SJSA1 (cell line): ENCODE measurements around the gene THRB. TPM values are rescaled to one million over a fixed set of nuclear protein-coding genes. Genes with fewer than 3 reads are reported as not detected.

Experiments
- DNase-seq, 2 experiments: peaks; one replicate each; pipeline ENCODE4 v3.0.0-alpha.2; 2015 to 2020; ENCODE audit warnings: low spot score in 2 of 2, low read depth in 1 of 2
- H3K27ac ChIP-seq: fragments of 250-450 bp; sonication (Bioruptor Pico); 2 replicates; pipeline ENCODE4 v1.5.1; 2020; ENCODE audit warnings: mild to moderate bottlenecking, moderate library complexity
- H3K27me3 ChIP-seq: fragments of 250-450 bp; sonication (Bioruptor Pico); replicated peaks from 2 replicates; pipeline ENCODE4 v1.5.1; 2020; ENCODE audit warnings: mild to moderate bottlenecking, moderate library complexity
- H3K36me3 ChIP-seq: fragments of 250-450 bp; sonication (Bioruptor Pico); 2 replicates; pipeline ENCODE4 v1.5.1; 2020; ENCODE audit warnings: mild to moderate bottlenecking
- H3K4me1 ChIP-seq: fragments of 250-450 bp; sonication (Bioruptor Pico); replicated peaks from 2 replicates; pipeline ENCODE4 v1.6.1; 2021; ENCODE audit warnings: mild to moderate bottlenecking
- H3K4me3 ChIP-seq: fragments of 250-450 bp; sonication (Bioruptor Pico); 2 replicates; pipeline ENCODE4 v1.5.1; 2020; ENCODE audit warnings: mild to moderate bottlenecking
- H3K9me3 ChIP-seq: fragments of 250-450 bp; sonication (Bioruptor Pico); replicated peaks from 2 replicates; pipeline ENCODE4 v1.5.1; 2020; ENCODE audit warnings: mild to moderate bottlenecking
- total RNA-seq: library from RNA; depleted of rRNA; stranded (reverse); fragments of >200 nt; shearing (Covaris generic); gene quantifications from 2 replicates; pipeline ENCODE4 v1.2.3, GENCODE V29; 2014

Gene THRB
- total RNA-seq, 1 experiment from 2014 or later, result 3.2 TPM

DNA sequence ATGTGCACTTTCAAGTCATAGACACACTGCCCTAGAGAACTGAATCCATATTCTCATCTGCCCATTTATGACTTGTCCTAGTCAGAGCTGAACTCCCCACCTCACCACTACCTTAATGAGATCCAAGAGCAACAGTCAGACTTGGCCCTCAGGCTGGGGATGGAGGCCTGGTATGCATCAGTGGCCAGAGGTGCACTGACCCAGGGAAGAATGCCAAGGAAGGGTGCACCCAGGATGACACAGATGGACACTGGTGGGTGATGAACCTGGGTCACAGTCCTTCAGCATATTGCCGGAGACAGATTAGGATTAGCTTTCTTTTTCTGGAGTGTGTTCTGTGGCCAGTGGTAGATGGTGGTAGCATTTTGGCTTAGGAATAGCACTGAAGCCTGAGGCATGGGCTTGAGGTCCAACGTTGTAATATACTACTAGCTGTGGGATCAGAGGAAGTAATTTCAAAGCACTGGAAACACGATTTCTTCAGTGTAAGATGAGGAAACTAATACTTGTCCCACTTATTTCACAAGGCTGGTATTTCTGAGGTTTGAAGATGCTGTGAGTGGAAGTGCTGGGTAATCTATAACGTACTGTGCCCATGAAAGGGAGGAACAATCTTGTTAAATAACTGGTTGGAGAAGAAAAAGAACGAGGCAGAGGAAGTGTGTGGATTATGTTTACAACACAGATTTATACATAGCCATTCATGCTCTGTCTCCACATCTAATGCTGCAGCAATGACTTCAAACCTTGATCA, 265.0 kb downstream of the THRB start:
- H3K27me3 ChIP-seq, result no peaks in the 10 kb centered on the region
- DNase-seq, result no peak
- H3K9me3 ChIP-seq, result no peaks in the 10 kb centered on the region
- peaks cover 10% of the 10 kb centered on the region for H3K4me1 ChIP-seq
- H3K36me3 ChIP-seq, result no peaks in the 10 kb centered on the region
- H3K4me3 ChIP-seq, result no peak overlapping the region
- H3K27ac ChIP-seq, result no peak overlapping the region

DNA sequence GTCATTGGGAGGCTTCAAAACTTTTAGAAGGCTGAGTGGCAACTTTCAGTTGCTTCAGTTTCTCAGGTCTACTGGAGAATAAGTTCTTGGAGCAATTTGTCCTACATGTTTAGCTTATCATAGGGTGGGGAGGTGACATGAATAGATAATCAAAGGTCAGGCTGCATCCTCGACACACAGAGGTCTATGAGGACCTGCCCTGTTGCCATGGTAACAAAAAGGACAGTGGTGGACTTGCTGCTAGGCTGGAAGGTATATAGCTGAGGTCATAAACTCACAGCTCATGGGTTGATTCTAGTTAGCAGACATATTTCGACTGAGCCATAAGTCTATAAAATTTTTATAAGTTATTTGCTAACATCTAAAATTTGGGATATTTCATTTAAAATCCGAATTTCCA, 267.0 kb downstream of the THRB start:
- Histone ChIP-seq H3K4me1 (peaks cover 10% of the 10 kb centered on the region), H3K36me3 (no peaks in the 10 kb centered on the region), H3K4me3 (no peak overlapping the region), H3K27me3 (no peaks in the 10 kb centered on the region), H3K27ac (no peak overlapping the region), H3K9me3 (no peaks in the 10 kb centered on the region)
- DNase-seq, result no peak

DNA sequence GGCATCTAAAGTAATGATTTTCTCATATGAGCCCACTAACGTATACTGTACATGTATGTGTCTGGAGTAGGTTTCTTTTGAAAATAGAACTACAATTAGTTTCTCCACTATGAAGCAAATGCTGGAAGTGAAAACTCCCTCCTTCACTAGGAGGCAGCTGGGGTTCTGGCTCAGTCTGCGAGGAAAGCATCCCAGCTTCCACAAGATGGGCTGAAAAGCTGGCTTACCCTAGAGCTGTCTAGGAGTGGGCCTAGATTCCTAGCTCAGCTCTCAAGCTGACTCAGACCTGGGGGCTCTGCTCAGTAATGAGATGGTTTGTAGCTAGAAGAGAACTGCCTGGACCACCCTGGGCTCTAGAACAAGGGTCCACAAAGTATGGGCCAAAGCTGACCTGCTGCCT, 268.3 kb downstream of the THRB start:
- no peaks in the 10 kb centered on the region for H3K36me3 ChIP-seq
- no peaks in the 10 kb centered on the region for H3K27me3 ChIP-seq
- no peak overlapping the region for H3K4me3 ChIP-seq
- no peak for DNase-seq
- H3K27ac ChIP-seq, result no peak overlapping the region
- no peaks in the 10 kb centered on the region for H3K9me3 ChIP-seq
- H3K4me1 ChIP-seq, result peaks cover 14% of the 10 kb centered on the region

DNA sequence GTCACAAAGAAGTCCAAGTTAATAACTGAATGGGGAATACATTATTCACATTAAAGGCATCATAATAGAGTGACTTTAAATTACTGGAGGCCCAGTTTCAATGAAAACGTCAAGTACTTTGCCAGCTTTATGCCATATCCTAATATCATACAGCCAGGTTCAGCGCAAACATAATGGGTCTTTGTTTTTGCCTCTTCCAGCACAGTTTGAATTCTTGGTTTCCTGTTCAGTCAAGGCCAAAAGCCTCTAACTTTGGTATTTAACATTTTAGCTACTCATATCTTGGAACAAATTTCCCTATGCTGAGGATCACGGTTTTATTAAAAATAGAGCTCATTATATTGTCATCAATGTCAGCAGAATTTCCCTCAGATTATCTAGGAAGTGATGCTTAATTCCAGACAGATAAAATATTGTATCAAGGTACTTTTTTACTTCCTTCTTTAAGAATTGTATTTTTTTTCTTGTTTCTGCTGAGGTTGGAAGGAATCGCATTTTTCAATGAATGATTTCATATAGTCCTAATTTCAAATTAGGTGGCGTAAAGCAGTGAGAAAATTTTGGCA, 269.2 kb downstream of the THRB start:
- no peak for DNase-seq
- H3K36me3 ChIP-seq, result no peaks in the 10 kb centered on the region
- H3K27ac ChIP-seq, result no peak overlapping the region
- peaks cover 23% of the 10 kb centered on the region for H3K4me1 ChIP-seq
- H3K27me3 ChIP-seq, result no peaks in the 10 kb centered on the region
- no peaks in the 10 kb centered on the region for H3K9me3 ChIP-seq
- no peak overlapping the region for H3K4me3 ChIP-seq

DNA sequence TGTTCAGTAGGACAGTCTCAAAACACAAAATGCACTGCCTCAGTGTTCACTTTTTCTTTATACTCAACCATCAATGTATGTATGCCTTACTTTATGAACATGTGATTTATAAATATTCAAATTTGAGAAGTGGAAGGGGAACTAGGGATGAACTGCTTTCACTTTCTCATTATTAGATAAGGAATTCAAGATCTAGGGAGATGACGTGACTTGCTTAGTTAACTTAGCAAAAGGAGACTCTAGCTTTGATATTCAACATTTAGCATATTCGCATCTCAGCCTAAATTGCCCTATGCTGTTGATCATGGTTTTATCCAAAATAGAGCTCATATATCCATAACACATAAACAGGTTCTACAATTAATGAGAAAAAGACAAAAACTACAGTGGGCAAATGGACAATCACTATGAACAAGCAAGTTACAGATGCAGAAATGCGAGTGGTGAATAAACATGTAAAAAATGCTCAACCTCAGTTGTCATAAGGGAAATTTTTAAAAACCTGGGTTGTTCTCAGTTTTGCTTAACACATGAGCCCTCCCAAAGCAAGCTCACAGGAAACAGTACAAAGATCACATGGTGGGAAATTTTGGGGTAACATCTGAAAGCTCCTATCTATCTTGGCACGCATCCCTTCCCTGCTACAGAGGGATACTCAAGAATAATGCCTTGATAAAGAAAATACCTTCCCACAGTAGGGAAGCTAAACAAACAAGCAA, 269.8 kb downstream of the THRB start:
- no peak for DNase-seq
- H3K4me1 ChIP-seq, result peaks cover 28% of the 10 kb centered on the region
- no peaks in the 10 kb centered on the region for H3K27me3 ChIP-seq
- no peaks in the 10 kb centered on the region for H3K36me3 ChIP-seq
- H3K27ac ChIP-seq, result no peak overlapping the region
- no peaks in the 10 kb centered on the region for H3K9me3 ChIP-seq
- no peak overlapping the region for H3K4me3 ChIP-seq

DNA sequence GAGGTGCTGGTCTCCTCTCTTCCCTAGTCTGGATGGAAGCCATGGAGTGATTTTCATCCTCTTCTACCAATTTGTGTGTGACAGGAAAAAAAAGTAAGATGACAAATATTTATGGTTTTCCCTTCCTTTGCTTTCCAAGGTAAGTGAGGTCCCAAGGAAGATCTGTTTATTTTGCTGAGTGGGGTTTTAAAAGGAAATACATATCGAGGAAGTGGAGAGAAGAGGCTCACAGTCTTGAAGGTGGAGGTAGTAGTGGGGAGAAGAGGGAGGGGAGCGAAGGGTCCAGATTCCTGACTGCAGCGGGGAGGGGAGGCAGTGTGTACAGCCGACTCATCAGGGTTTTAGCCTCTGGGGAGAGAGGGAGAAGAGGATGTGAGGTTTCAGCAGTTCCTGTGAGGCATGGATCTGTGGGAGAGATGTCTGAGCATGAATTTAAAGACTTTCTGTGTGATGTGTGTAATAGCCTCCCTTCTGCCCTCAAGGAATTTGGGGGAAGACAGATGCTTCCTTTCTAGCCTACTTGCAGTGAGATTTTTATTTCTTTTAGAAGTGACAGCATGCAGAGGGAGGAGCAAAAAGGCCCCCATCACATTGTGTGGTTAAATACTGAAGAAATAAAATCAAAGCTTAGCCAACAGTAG, 272.4 kb downstream of the THRB start:
- Histone ChIP-seq H3K9me3 (no peaks in the 10 kb centered on the region), H3K27me3 (no peaks in the 10 kb centered on the region), H3K36me3 (no peaks in the 10 kb centered on the region), H3K27ac (no peak overlapping the region), H3K4me3 (no peak overlapping the region), H3K4me1 (peaks cover 28% of the 10 kb centered on the region)
- no peak for DNase-seq

DNA sequence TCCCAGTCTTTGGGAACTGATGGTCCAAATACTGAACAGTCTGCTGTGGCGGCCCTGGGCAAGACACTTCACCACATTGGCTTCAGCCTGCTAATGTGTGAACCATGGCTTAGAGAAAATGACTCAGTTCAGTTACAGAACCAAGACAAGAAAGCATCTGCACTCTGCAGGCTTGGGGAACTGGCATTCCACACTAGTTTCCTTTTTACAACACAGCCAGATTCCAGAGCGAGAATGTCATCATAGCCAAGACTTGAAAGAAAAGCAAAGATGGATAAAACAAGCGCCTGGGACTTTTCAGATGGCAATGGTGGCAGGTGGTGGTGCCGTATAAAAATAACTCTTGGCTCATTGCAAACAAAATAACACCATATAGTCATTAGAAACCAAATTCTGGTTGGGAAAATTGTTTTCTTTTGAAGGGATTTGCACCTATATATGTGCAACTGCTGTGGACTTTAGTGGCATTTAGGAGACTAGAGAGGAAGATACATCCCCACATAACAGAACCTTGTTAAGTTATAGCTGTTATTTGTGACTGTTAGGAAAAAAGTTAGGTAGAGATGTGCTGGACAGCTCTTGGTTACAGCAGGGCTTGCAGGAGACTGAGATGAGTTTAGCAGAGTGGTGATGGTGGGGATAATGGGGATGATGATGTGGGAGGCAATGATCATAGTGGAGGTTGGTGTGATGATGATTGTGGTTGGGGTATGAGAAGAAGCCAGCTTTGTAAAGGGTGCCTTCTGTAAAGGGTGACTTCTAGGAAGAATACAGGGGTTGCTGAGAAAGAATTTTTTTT, 273.6 kb downstream of the THRB start:
- DNase-seq, result peak; percentile 65 to 75
- H3K4me1 ChIP-seq, result peaks cover 19% of the 10 kb centered on the region
- no peaks in the 10 kb centered on the region for H3K36me3 ChIP-seq
- H3K9me3 ChIP-seq, result no peaks in the 10 kb centered on the region
- H3K4me3 ChIP-seq, result no peak overlapping the region
- peak overlapping the region; percentile 32; the same call in 1 of the 2 replicates for H3K27ac ChIP-seq
- no peaks in the 10 kb centered on the region for H3K27me3 ChIP-seq

DNA sequence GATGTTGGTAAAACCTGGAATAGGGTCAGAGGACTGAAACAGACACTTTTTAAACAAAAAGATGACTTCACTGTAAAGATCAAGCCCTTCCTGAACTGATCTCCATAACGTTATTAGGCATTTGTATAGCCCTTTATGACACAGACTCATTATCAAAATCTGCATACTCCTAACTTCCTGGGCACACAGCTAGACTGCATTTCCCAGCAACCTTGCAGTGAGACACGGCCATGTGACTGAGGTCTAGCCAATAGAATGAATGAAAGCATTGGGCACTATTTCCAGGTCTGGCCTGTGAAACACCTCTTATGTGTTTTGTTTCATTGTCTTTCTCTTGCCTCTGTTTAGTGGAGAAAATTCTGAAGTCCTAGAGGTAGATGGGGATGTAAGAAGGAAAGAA, 279.1 kb downstream of the THRB start:
- no peaks in the 10 kb centered on the region for H3K9me3 ChIP-seq
- no peak for DNase-seq
- peaks cover 5% of the 10 kb centered on the region for H3K4me1 ChIP-seq
- H3K27me3 ChIP-seq, result no peaks in the 10 kb centered on the region
- no peak overlapping the region for H3K4me3 ChIP-seq
- H3K27ac ChIP-seq, result no peak overlapping the region
- no peaks in the 10 kb centered on the region for H3K36me3 ChIP-seq

DNA sequence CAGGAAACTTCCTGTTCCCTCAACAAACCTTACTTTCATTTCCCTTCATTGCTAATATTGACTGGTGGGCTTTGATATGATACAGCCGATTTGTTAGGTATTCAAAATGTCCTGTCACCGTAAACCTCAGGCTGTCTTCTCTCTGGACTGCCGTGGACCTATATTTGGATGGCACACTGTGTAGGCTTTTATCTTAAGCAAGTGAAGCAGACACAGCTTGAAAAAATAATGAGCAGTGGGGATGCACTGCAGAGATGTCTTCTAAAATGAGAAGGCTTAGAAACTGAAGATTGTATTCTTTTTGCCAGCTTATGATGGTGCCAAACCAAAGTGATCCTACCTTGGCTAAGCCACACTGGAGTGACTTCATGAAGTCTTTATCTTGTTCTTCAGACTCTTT, 283.3 kb downstream of the THRB start:
- H3K27me3 ChIP-seq, result no peaks in the 10 kb centered on the region
- no peaks in the 10 kb centered on the region for H3K4me1 ChIP-seq
- H3K27ac ChIP-seq, result no peak overlapping the region
- no peak overlapping the region for H3K4me3 ChIP-seq
- H3K9me3 ChIP-seq, result no peaks in the 10 kb centered on the region
- DNase-seq, result no peak
- no peaks in the 10 kb centered on the region for H3K36me3 ChIP-seq

DNA sequence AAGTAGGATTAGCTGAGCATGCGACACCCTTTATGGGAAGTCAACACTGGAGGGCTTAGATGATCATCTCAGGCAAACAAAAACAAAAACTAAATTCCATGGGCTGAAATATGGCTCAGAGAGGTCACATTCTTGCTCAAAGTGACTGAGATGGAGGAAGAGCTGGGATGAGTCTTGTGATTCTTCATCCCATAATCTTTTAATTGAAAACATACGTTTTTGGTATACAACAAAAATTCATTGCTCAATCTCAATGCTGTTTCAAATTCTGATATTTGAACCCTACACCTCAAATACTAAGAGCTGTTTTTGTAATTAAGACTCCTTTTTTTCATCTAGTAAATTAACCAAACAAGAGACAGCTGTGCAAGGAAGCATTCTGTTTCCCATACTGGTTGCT, 292.6 kb downstream of the THRB start:
- no peak for DNase-seq
- no peaks in the 10 kb centered on the region for H3K9me3 ChIP-seq
- H3K4me1 ChIP-seq, result no peaks in the 10 kb centered on the region
- no peak overlapping the region for H3K4me3 ChIP-seq
- no peak overlapping the region for H3K27ac ChIP-seq
- no peaks in the 10 kb centered on the region for H3K27me3 ChIP-seq
- H3K36me3 ChIP-seq, result no peaks in the 10 kb centered on the region

DNA sequence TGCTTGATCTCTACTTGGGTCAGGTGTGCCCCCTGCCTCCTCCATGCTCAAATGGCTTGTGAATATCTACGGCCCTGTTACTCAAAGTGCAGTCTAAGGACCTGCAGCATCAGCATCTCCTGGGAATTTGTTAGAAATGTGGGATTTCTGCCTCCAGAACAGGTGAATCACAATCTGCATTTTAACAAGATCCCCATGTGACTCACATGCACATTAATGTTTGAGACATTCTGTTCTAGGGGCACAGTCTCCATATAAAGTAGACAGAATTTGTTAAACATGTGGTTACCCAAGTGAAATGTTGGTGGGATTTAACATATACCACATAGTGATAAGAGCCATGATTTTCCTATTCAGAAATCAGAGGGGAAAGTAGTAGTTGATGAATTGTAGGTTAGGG, 293.3 kb downstream of the THRB start:
- Histone ChIP-seq H3K27ac (no peak overlapping the region), H3K4me3 (no peak overlapping the region), H3K27me3 (no peaks in the 10 kb centered on the region), H3K36me3 (no peaks in the 10 kb centered on the region), H3K9me3 (no peaks in the 10 kb centered on the region), H3K4me1 (no peaks in the 10 kb centered on the region)
- no peak for DNase-seq

DNA sequence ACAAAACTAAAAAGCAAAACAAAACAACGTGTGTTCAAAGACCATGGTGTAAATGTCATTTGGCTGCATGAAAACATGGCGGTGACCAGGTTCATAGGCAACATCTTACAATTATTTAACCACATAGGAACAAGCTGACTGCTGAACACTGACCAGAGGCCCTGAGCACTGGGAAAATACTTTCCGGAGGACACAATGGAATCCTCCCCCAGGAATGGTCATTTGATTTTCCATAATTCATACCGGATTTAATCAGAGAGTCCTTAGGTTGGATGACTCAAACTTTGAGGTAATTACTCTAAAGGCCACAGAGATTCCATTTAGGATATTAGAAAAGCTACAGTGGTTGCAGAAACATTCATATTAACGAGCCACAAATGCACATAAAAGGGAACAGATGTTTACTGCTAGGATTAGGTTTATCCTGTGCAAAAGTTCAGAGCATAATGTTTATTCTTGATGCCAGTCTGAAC, 294.8 kb downstream of the THRB start:
- H3K4me1 ChIP-seq, result no peaks in the 10 kb centered on the region
- no peak for DNase-seq

DNA sequence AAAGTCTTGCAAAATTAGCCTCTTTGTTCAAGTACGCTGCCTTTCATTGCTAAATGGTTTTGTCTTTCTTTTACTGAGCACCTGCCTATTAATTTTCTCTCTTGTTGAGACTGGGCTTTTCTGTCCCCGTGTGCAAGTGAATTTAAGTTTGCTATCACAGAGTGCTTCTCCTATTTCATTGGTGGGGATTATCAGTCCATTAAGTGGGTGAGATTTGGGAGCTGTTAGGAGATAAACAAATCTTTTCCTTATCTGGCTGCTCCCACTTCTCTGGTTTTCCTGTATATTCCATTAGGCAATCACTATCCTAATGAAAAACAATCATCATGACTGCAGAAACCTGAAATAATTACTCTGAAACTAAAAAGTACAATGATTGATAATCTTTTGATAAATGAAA, 295.4 kb downstream of the THRB start:
- Histone ChIP-seq H3K9me3 (no peaks in the 10 kb centered on the region), H3K36me3 (no peaks in the 10 kb centered on the region), H3K4me1 (no peaks in the 10 kb centered on the region), H3K4me3 (no peak overlapping the region), H3K27ac (no peak overlapping the region), H3K27me3 (no peaks in the 10 kb centered on the region)
- DNase-seq, result no peak

More for the DNA sequence above, 294.8 kb downstream of the THRB start:
- H3K4me3 ChIP-seq, result no peak overlapping the region
- no peak overlapping the region for H3K27ac ChIP-seq
- H3K36me3 ChIP-seq, result no peaks in the 10 kb centered on the region
- no peaks in the 10 kb centered on the region for H3K9me3 ChIP-seq
- no peaks in the 10 kb centered on the region for H3K27me3 ChIP-seq
